HG02938 (cell line): ENCODE data around the gene CYS1.

Experiments
- ATAC-seq: cut with Tn5 transposase; IDR thresholded peaks from one replicate; pipeline ENCODE4 v1.9.1; 2021; ENCODE audit warnings: mild to moderate bottlenecking, moderate library complexity; ENCODE audit not compliant: unreplicated experiment

Gene CYS1

GRCh38 chr2:10048501-10049171 is 31.6 kb downstream of the CYS1 start:
- no peak for ATAC-seq

GRCh38 chr2:10047616-10048500 is 32.4 kb downstream of the CYS1 start:
- ATAC-seq: no peak

- no peak for ATAC-seq
Measured at GRCh38 chr2:10046931-10047330, 33.3 kb downstream of the CYS1 start.

GRCh38 chr2:10045561-10046355 is 34.5 kb downstream of the CYS1 start:
- ATAC-seq: no peak

- peak; percentile 38 for ATAC-seq
Measured at GRCh38 chr2:10043906-10044601, 36.2 kb downstream of the CYS1 start.

GRCh38 chr2:10043256-10043905 is 36.8 kb downstream of the CYS1 start, which contains the start of gene KLF11:
TSS of gene KLF11 (plus strand) at chr2:10043550. CDS start at chr2:10043717, 167 bp downstream.
- ATAC-seq: peak; percentile 53

- no peak for ATAC-seq
Measured at GRCh38 chr2:10042301-10043161, 37.7 kb downstream of the CYS1 start.

GRCh38 chr2:10041711-10042110 is 38.5 kb downstream of the CYS1 start:
- ATAC-seq: no peak

- no peak for ATAC-seq
Measured at GRCh38 chr2:10039658-10040410, 40.4 kb downstream of the CYS1 start.

GRCh38 chr2:10038716-10039115 is 41.5 kb downstream of the CYS1 start:
- no peak for ATAC-seq

GRCh38 chr2:10038123-10038522 is 42.1 kb downstream of the CYS1 start:
- no peak for ATAC-seq

GRCh38 chr2:10036095-10036884 is 43.9 kb downstream of the CYS1 start:
- ATAC-seq: no peak

- no peak for ATAC-seq
Measured at GRCh38 chr2:10035633-10036032, 44.6 kb downstream of the CYS1 start.

- no peak for ATAC-seq
Measured at GRCh38 chr2:10035053-10035422, 45.2 kb downstream of the CYS1 start.

- ATAC-seq: no peak
Measured at GRCh38 chr2:10034333-10035052, 45.7 kb downstream of the CYS1 start.

- ATAC-seq: no peak
Measured at GRCh38 chr2:10033251-10034006, 46.8 kb downstream of the CYS1 start.

- no peak for ATAC-seq
Measured at GRCh38 chr2:10032746-10033105, 47.5 kb downstream of the CYS1 start.
